Ovary (tissue), 9 donors: Measurements from ENCODE around the gene KNL1. TPM values are rescaled to one million over a fixed set of nuclear protein-coding genes. Genes with fewer than 3 reads are reported as not detected.

Experiments
- DNase-seq, 5 donors: peaks; one replicate each; pipeline ENCODE4 v3.0.0-alpha.2; 2019 to 2020
- H3K27ac ChIP-seq, 2 donors: fragments of 200-600 bp; one replicate each; pipeline versions ENCODE4 v1.5.1 to v1.8.0; 2019 to 2022
- H3K27me3 ChIP-seq: fragments of 200-600 bp; one replicate; pipeline ENCODE4 v1.8.0; 2022
- H3K36me3 ChIP-seq: fragments of 200-600 bp; sonication (generic); one replicate; pipeline ENCODE4 v1.5.1; 2019
- H3K4me1 ChIP-seq: one replicate; pipeline ENCODE4 v1.8.1; 2013; ENCODE audit warnings: mild to moderate bottlenecking, moderate library complexity; ENCODE audit not compliant: insufficient read depth
- H3K4me3 ChIP-seq: fragments of 200-600 bp; sonication (generic); one replicate; pipeline ENCODE4 v1.5.1; 2017
- H3K9me3 ChIP-seq, 2 donors: fragments of 200-600 bp in 1 of 2; sonication (generic) in 1 of 2; one replicate each; pipeline versions ENCODE4 v1.5.1 to v1.8.1; 2013 to 2019; ENCODE audit warnings: mild to moderate bottlenecking in 1 of 2, moderate library complexity in 1 of 2
- CTCF ChIP-seq, 3 donors: fragments of 450-650 bp in 2 of 3; fragments of 200-600 bp in 1 of 3; IDR thresholded peaks; one replicate each; pipeline versions ENCODE4 v1.5.1 to v1.8.0; 2016 to 2022; ENCODE audit warnings: antibody characterized with exemption in 3 of 3, mild to moderate bottlenecking in 1 of 3
- EP300 ChIP-seq: sonication (generic); formaldehyde crosslinking; IDR thresholded peaks from one replicate; pipeline ENCODE4 v1.6.1; 2017; ENCODE audit warnings: antibody characterized with exemption
- POLR2A ChIP-seq: fragments of 450-650 bp; IDR thresholded peaks from one replicate; pipeline ENCODE4 v1.6.1; 2017; ENCODE audit warnings: antibody characterized with exemption, mild to moderate bottlenecking, moderate library complexity
- WGBS, 3 donors: extraction: QIAGEN DNeasy Blood & Tissue Kit in 1 of 3; methylation state at CpG; one replicate each; pipeline versions ENCODE4 v1.1.5 to v1.1.7; 2013 to 2017; 5-methylcytosine and 5-hydroxymethylcytosine counted together
- intact Hi-C, 4 donors: fragments of 100-400 bp; cut with DNase I; formaldehyde crosslinking; loops; one replicate each; pipeline versions ENCODE4 v1.11.0 to v1.15.1; 2022 to 2023
- polyA plus RNA-seq, 2 donors: library from polyadenylated mRNA; stranded (reverse); fragments of 200-250 nt in 1 of 2; fragments of 350-450 nt in 1 of 2; fragmentation: Illumina TruSeq in 1 of 2; extraction: RNeasy Lipid Tissue Mini Kit (QIAGEN cat#74804) in 1 of 2; gene quantifications; one replicate each; pipeline ENCODE4 v1.2.3, GENCODE V29; 2013 to 2014
- total RNA-seq, 7 donors: library from RNA; depleted of rRNA in 2 of 7; stranded (reverse); fragments of >200 nt in 2 of 7; fragmentation: NEBNext Ultra II Directional in 3 of 7; extraction: Animal tissue kit (Norgen Biotek cat#: 25700) in 3 of 7; gene quantifications; one replicate each; pipeline versions ENCODE4 v1.1.0 to v1.2.4, GENCODE V29; 2016 to 2023
- donor health status: DM: no; HTN: no; CAD: no; lungs with moderate emphysema.
- donor health status: DM: no; HTN: no; CAD: no.
- donor health status: Bipolar disorder and iron deficiency.
- donor health status: DM: yes; HTN: yes; CAD: no.
- donor health status: DM: no; HTN: no; CAD: no.
- donor health status: DM: yes; HTN: yes; CAD: no.

The KNL1 gene
- total and polyA plus RNA-seq, 9 donors: 0.13 to 1.4 (median 0.48) TPM

GRCh38 chr15:40582726-40583246 lies 11.3 kb upstream of the KNL1 start:
- Histone ChIP-seq H3K4me3 (peak overlapping the region; percentile 1), H3K27ac (no peak overlapping the region)

GRCh38 chr15:40584191-40584590 lies 9.9 kb upstream of the KNL1 start:
- 42% methylated on average over 2 of the region's 2 CpGs for WGBS, 3 donors
- H3K9me3 ChIP-seq: no peaks in the 10 kb centered on the region
- intact Hi-C loops: loop anchor here in 2 of 4 donors (10.0 kb wide), 1 partner anchor 311 kb away; the partner anchor contains the start of gene VPS18 (in 2 of the 2)
- TF ChIP-seq CTCF (IDR thresholded peaks at IDR 0.05) (no peak), POLR2A (no peak), EP300 (no peak)
- no peaks in the 10 kb centered on the region for H3K27me3 ChIP-seq
- H3K4me3 ChIP-seq: no peak overlapping the region
- H3K4me1 ChIP-seq: no peaks in the 10 kb centered on the region
- no peaks in the 10 kb centered on the region for H3K36me3 ChIP-seq
- DNase-seq: no peak
- no peak overlapping the region for H3K27ac ChIP-seq

More at GRCh38 chr15:40582726-40583246, 11.3 kb upstream of the KNL1 start:
- no peak for DNase-seq
- 39 to 59% (median 51%) methylated on average over 8 of the region's 8 CpGs for WGBS, 3 donors
- Histone ChIP-seq H3K9me3 (no peaks in the 10 kb centered on the region), H3K36me3 (no peaks in the 10 kb centered on the region), H3K4me1 (no peaks in the 10 kb centered on the region), H3K27me3 (no peaks in the 10 kb centered on the region)
- no peak for TF ChIP-seq POLR2A
- TF ChIP-seq EP300: no peak
- intact Hi-C loops: loop anchor here in 2 of 4 donors (10.0 kb wide), 1 partner anchor 312 kb away; the partner anchor contains the start of gene VPS18 (in 2 of the 2)

- 13 to 31% (median 14%) methylated on average over 12 of the region's 12 CpGs for WGBS, 3 donors
- Histone ChIP-seq H3K4me1 (no peaks in the 10 kb centered on the region), H3K27ac (no peak overlapping the region), H3K36me3 (no peaks in the 10 kb centered on the region), H3K27me3 (no peaks in the 10 kb centered on the region), H3K4me3 (no peak overlapping the region), H3K9me3 (no peaks in the 10 kb centered on the region)
- TF ChIP-seq EP300 (no peak), CTCF (IDR thresholded peaks at IDR 0.05) (no peak), POLR2A (no peak)
- no peak for DNase-seq
- intact Hi-C loops: loop anchor here in 1 of 4 donors (10.0 kb wide), 1 partner anchor 304 kb away; the partner anchor contains the start of gene VPS18
These were observed 3.4 kb upstream of the KNL1 start for GRCh38 chr15:40590667-40591050.

- intact Hi-C loops: loop anchor here in 1 of 4 donors (10.0 kb wide), 1 partner anchor 303 kb away; the partner anchor contains the start of gene VPS18
- Histone ChIP-seq H3K9me3 (no peaks in the 10 kb centered on the region), H3K36me3 (no peaks in the 10 kb centered on the region), H3K4me3 (no peak overlapping the region), H3K4me1 (no peaks in the 10 kb centered on the region), H3K27me3 (no peaks in the 10 kb centered on the region), H3K27ac (no peak overlapping the region)
- 60 to 69% (median 63%) methylated on average over 8 of the region's 8 CpGs for WGBS, 3 donors
- TF ChIP-seq POLR2A (no peak), EP300 (no peak), CTCF (IDR thresholded peaks at IDR 0.05) (no peak)
- DNase-seq: no peak
These were observed 2.7 kb upstream of the KNL1 start for GRCh38 chr15:40591389-40591788.

GRCh38 chr15:40593165-40593564 lies 884 bp upstream of the KNL1 start:
- WGBS, 3 donors: 63 to 71% (median 67%) methylated on average over 2 of the region's 2 CpGs
- no peaks in the 10 kb centered on the region for H3K27me3 ChIP-seq
- TF ChIP-seq EP300 (no peak), CTCF (IDR thresholded peaks at IDR 0.05) (no peak), POLR2A (no peak)
- no peaks in the 10 kb centered on the region for H3K9me3 ChIP-seq
- no peaks in the 10 kb centered on the region for H3K4me1 ChIP-seq
- H3K27ac ChIP-seq: no peak overlapping the region
- H3K36me3 ChIP-seq: no peaks in the 10 kb centered on the region
- no peak for DNase-seq
- intact Hi-C loops: loop anchor here in 1 of 4 donors (10.0 kb wide), 1 partner anchor 302 kb away; the partner anchor contains the start of gene VPS18
- no peak overlapping the region for H3K4me3 ChIP-seq
